Midbrain (tissue), 1 donor: ENCODE results near the gene UGGT2.
"Not testable (repeated sequence)": the region's sequence is repeated elsewhere in the genome, so short reads cannot be mapped to it uniquely, and the experiment has no call there.

Source experiments
- DNase-seq: peaks from one replicate; lab custom pipeline; 2025; lab: John Stamatoyannopoulos, UW

Gene UGGT2

DNA sequence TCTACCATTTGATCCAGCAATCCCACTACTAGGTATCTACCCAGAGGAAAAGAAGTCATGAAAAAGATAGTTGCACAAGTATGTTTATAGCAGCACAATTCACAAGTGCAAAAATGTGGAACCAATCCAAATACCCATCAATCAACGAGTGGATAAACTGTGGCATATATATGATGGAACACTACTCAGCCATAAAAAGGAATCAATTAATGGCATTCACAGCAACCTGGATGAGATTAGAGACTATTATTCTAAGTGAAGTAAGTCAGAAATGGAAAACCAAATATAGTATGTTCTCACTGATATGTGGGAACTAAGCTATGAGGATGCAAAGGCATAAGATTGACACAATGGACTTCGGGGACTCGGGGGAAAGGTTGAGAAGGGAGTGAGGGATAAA lies 1.3 kb downstream of the UGGT2 start:
- DNase-seq: not testable (repeated sequence)

DNA sequence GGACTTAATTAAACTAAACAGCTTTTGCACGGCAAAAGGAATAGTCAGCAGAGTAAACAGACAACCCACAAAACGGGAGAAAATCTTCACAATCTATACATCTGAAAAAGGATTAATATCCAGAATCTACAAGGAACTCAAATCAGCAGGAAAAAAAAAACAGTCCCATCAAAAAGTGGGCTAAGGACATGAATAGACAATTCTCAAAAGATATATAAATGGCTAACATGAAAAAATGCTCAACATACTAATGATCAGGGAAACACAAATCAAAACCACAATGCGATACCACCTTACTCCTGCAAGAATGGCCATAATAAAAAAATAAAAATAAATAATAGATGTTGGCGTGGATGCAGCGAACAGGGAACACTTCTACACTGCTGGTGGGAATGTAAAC lies 1.7 kb downstream of the UGGT2 start:
- DNase-seq: not testable (repeated sequence)

DNA sequence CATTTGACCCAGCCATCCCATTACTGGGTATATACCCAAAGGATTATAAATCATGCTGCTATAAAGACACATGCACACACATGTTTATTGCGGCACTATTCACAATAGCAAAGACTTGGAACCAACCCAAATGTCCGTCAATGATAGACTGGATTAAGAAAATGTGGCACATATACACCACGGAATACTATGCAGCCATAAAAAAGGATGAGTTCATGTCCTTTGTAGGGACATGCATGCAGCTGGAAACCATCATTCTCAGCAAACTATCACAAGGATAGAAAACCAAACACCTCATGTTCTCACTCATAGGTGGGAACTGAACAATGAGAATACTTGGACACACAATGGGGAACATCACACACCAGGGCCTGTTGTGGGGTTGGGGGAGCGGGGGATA lies 2.2 kb downstream of the UGGT2 start:
- not testable (repeated sequence) for DNase-seq

DNA sequence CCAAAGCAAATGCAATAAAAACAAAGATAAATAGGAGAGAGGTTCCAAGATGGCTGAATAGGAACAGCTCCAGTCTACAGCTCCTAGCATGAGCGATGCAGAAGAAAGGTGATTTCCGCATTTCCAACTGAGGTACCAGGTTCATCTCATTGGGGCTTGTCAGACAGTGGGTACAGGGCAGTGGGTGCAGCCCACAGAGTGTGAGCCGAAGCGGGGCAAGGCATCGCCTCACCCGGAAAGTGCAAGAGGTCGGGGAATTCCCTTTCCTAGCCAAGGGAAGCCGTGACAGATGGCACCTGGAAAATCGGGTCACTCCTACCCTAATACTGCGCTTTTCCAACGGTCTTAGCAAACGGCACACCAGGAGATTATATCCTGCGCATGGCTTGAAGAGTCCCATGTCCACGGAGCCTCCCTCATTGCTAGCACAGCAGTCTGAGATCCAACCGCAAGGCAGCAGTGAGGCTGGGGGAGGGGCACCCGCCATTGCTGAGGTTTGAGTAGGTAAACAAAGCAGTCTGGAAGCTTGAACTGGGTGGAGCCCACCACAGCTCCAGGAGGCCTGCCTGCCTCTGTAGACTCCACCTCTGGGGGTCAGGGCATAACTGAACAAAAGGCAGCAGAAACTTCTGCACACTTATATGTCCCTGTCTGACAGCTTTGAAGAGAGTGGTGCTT lies 6.6 kb downstream of the UGGT2 start:
- DNase-seq: not testable (repeated sequence)

DNA sequence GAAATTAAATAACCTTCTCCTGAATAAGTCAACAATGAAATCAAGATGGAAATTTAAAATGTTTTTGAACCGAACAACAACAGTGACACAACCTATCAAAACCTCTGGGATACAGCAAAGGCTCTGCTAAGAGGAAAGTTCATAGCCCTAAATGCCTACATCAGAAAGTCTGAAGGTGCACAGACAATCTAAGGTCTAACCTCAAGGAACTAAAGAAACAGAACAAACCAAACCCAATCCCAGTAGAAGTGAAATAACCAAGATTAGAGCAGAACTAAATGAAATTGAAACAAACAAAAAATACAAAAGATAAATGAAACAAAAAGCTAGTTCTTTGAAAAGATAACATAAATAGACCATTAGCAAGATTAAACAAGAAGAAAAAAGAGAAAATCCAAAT lies 9.0 kb downstream of the UGGT2 start:
- DNase-seq: no peak

DNA sequence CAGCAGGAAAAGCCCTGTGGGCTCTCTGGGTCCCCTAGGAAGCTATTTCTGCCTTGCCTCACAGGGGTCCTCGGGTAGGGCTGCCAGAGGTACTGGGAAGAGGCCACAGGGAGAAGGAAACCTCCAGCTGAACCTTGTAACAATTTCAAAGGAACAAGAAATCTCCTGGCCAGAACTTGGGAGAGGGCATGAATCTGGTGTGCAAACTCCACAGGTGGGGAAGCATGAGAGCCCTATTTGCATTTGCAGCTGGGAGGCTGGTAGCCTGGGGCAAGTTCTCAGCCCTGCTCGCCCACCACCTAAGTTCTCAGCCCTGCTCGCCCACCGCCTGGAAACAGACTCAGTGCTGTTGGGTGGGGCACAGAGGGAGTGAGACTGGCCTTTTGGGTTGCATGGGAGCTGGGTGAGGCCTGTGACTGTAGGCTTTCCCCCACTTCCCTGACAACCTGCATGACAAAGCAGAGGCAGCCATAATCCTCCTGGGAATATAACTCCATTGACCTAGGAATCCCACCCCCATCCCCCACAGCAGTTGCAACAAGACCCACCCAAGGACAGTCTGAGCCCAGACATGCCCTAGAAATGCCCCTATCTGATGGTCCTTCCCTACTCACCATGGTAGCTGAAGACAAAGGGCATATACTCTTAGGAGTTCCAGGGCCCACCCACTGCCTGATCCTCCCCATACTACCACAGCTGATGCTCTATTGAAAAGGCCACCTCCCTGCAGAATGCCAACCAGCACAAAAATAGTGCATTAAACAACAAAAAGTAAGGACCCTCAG lies 11.7 kb downstream of the UGGT2 start:
- DNase-seq: no peak

DNA sequence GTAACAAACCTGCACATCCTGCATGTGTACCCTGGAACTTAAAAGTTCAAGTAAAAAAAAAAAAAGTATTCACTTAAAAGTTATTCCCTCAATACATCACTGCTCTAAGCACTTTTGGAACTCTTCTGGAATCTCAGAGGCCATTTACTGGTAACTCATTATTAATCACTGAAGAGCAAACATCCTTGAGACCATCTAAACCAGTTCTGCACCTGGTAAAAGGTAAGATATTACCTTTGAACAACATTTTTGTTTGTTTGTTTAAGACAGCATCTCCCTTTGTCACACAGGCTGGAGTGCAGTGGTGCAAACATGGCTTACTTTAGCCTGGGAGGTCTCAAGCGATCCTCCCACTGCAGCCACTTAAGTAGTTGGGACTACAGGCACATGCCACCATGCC lies 16.7 kb downstream of the UGGT2 start:
- no peak for DNase-seq

DNA sequence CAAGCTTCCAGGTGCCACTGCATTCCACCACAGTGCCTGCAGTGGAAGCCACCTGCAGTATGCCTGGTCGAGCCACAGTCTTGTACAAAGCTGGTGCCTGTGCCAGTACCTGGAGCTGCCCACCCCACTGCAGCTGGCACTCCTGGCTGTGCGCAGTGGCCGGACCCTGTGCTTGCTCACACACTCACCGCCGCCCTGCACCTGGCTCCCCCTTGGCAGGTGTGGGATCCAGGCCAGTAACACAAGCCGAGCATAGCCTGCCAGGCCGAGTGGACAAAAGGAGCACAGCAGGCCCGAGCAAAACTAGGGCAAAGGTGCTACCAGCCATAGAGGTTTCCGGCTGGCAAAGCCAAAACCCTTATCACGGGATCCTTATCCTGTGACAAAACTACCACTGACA lies 18.5 kb downstream of the UGGT2 start:
- DNase-seq: no peak

DNA sequence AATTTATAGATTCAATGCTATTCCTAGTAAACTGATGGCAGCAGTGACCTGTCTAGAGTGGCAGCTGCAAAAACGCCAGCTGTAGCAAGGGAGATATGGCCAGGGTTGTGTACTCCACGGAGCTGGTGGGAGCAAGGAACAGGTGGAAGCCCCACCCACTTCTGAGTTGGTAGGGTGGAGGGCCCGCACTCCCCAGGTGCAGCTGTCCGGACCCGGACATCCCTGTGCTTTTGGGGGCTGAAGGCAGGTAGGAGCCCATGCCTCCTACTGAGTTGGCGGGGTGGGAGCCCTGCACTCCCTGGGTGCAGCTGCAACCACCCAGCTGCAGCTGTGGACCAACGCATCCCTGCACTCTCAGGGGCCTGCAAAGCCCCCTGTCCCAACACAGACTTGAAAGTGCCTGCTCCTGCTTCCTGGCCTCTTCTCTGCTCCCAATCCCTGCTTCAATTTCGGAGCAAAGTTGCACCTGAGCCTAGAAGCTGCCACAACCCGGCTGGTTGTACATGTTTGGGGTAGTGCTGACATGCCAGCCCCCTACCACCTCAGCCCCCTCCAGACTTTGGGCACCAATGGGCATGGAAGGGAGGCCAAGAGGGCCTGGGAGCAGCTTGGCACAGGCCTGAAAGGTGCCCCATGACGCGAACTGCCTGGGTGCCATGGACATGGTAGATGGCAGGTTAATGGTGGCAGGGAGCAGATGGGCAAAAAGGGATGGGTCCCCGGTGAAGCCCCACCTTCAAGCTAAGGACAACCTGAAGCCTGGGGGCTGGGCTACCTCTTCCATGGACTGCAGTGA lies 19.8 kb downstream of the UGGT2 start:
- DNase-seq: no peak

DNA sequence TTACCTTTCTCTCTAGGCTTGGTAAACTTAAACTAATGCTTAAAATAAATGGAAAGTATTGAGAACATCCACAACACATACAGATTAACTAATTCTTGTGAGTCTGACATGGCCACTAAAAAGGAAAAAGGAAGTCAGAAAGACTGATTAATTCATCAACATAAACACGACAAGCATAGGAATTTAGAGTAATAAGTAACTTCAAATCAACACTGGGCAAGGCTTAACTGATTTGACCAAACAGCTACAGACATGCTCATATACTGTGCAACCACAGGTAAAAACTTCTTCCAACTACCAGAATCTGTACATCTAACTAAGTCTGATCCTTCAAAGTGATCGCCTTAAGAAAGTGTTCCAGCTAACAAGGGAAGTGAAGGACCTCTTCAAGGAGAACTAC lies 20.5 kb downstream of the UGGT2 start:
- DNase-seq: no peak

DNA sequence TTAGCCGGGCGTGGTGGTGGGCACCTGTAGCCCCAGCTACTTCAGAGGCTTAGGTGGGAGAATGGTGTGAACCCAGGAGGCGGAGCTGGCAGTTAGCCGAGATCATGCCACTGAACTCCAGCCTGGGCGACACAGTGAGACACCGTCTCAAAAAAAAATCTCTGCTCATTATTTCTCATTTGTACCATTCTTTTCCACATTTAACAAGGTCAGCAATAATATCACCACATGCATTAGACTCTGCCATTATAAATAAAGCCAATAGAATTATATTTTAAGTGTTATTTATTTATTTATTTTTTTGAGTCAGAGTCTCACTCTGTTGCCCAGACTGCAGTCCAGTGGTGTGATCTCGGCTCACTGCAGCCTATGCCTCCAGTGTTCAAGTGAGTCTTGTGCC lies 24.2 kb downstream of the UGGT2 start:
- no peak for DNase-seq

DNA sequence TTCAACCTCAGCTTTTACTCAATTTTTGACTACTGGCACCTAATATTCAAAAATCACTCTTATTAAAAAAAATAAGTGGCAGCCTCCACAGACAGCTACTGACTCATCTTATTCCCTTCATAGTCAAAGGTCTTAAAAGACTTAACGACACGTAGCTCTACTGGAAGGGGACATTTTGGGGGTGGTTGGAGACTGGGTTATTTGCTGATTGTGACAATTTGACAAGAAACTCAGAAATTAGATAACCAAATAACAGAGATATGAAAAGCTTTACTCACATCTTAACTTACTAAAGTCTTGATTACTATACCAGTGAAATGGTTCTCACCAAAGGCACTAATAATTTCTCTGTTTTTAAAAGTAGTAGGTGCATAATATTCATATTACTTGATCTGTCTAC lies 25.7 kb downstream of the UGGT2 start:
- no peak for DNase-seq

DNA sequence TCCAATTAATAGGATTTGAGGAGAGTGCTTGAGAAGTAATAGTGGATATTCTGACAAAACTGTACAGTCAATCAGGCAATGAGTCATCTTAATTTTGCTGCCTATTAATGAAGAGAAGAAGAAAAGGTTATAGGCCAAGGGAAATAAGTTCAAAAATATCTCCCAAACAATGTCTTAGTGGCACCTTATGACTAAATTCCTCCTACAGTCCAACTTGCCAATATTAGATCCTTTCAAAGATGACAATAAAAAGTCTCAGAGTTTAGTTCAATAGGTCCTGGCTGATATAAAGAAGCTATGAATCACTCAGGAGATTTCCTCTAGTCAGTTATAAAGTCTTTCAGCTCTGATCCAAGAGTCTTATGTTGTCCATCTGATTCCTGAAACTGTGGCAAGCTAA lies 27.9 kb downstream of the UGGT2 start:
- no peak for DNase-seq

DNA sequence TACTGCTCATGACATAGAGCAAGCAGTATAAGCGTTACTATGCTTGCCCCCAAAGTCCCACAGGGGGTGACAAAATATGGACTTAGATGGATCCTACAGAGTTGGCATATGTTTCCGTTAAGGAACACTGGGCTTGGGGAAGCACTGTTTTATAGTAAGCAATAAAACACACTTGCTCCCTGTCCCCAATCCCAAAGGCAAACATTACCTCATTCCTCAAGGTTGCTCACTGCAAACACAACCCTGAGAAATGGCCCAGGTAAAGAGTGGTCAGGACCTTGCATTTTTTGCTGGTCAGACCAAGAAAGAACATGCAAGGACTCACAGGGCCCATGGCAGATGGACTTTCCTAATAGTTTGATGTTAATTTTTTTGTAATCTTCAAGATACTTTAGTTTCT lies 32.3 kb downstream of the UGGT2 start:
- DNase-seq: no peak

DNA sequence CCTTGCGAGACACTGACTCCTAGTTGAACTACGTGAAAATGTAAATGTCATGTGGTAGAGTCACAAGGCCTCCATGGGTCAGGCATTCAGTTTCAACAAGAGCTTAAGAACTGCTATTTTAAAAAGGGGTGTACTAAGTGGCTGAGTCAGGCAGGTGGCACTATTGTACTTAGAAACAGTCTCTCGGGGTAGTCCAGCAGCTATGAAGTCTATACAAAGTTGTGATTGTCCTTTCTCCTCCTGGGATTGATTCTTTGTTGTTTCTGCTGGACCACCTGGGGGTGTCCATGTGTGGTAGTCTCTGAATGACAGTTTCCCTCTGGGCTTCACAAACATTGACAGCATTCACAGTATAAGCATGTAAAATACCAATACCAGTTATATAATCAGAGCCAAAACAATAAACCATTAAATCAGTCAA lies 33.0 kb downstream of the UGGT2 start:
- DNase-seq: peak; percentile 71

DNA sequence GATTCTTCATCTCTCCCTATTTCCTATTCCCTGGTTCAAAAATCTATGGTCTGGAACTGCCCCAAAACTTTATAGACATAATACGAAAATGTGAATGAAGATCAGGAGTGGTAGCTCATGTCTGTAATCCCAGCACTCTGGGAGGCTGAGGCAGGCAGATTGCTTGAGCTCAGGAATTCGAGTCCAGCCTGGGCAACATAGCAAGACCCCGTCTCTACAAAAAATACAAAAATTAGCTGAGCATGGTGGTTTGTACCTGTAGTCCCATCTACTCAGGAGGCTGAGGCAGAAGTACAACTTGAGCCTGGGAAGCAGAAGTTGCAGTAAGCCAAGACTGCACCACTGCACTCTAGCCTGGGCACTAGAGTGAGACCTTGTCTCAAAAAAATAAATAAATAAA lies 35.1 kb downstream of the UGGT2 start:
- DNase-seq: no peak

DNA sequence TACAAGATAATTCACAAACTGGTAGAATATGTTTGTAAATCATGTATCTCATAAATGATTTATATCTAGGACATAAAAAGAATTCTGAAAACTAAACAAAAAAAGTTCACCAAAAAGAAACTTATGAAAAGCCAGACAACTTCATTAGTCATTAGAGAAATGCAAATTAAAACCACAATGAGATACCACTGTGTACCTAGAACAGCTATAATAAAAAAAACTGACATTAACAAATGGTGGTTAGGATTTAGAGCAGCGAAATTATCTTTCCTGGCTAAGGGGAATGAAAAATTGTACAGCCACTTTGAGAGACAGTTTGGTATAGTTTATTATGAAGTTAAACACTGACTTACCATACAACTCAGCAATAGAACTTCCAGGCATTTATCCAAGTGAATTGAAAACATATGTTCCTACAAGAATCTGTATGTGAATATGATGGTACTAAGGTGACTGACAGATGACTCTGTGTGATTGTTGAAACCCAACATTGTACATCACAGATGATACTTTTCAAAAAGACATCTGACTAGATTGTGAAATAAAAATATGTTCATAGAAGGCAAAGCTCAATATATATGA lies 41.8 kb downstream of the UGGT2 start:
- DNase-seq: no peak

DNA sequence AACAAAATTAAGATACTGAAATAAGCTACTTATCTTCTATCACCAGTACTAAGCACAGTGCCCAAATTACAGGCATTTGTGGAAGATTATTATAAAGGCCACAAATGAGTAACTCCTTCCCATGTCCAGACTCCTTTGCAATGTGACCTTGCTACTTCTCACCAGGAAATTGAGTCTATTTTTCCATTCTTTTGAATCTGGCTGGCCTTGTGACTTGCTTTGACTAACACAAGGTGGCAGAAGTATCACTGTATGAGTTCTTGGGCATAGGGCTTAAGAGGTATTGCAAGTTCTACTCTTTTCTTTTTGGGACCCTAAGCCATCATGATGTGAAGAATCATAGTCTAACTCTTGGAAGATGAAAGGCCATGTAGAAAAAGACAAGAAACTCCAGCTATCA lies 49.9 kb downstream of the UGGT2 start:
- DNase-seq: no peak

DNA sequence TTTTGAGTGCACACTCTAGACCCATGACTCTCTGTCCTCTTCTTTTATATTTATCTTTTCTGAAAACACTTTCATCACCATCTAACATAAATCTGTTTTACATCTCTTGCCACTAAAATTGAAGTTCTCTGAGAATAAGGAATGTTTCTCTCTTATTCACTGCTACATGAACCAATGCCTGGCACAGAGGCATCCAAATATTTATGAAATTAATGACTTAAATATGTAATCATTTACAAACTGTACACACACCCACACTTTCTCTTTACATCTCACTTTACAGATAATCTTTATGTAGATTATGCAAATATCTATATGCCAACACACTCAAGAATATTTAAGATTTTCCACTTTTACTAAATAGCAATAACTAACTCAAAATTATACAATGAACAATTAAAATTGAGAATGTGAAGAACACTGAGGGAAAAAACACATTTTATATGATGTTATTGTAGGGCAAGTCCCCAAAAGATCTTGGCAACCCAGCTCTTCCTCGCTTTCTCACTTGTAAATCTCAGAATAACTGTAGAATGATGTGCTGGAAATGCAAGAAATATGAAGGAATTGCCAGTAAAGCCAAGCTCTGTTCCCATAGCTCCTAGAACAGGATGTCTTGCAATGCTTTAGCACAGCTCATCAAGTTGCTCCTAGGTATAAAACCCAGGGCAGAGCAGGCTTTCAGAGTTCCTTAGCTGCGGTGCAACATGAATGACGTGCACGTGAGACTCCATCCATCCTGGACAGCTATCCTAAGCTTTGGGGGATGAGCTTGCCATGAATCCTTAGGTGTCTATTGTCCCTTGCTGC lies 50.7 kb downstream of the UGGT2 start:
- DNase-seq: no peak

DNA sequence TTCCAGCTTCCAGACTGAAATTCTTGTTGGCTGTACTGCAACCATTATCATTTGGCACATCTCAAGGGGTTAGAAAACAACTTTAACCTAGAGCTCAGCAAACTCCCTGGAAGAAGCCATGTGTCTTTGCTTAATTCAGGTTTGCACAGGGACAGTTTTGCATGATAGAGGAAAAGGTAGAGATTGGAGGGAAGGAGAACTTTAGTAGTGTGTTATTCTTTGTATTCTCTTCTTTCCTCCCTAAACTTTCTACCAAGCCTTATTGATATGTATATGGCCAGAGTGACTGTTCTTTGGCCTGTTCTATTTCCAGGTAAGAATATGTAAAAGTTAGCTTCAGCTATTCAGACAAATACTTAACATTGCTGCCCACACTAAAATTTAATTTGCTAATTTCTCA lies 53.1 kb downstream of the UGGT2 start:
- no peak for DNase-seq

DNA sequence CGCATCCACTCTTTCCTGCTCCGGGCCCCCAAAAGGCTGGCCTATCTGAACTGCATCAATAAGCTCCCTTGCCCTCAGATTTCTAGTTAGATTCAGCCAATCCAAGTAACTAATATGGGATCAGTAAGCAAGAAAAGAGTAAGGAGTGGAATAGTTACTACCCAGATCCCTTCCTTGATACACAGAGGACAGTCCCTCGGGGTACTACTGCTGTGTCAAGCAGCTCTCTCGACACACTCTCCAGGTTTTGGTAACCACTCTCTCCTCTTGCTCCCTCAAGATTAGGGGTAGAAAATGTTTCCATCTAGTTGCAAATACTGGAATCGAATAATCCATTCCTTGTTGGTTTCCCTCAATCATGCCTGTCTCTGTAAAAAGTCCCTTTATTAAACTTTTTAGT lies 65.4 kb downstream of the UGGT2 start:
- DNase-seq: no peak

DNA sequence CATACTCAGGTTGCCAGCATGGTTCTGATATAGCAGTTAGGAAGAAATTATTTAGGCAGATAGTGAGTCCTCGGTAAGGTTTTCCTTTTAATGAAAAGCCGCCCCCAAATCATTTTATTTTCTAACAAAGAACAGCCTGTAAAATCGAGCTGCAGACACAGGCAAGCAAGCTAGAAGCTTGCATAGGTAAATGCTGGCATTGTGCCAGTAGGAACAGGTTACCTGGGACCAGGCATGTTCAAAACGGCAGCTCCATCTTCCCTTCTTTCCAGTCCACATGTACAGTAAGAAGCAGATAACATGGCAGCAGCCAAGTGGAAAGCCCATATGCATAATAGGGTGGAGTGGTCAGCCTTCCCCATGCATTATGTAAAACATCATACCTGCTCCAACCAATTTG lies 71.1 kb downstream of the UGGT2 start:
- no peak for DNase-seq
